Right lobe of liver (tissue), 6 donors: ENCODE measurements around the gene RPL36A. TPM values are rescaled to one million over a fixed set of nuclear protein-coding genes. Genes with fewer than 3 reads are reported as not detected.

Experiments used
- ATAC-seq, 4 donors: fragments of 200-7000 bp; cut with Tn5 transposase; one replicate each; pipeline ENCODE4 v1.9.1; 2020; ENCODE audit warnings: mild to moderate bottlenecking in 4 of 4, moderate library complexity in 4 of 4
- DNase-seq, 3 donors: peaks; one replicate each; pipeline ENCODE4 v3.0.0-alpha.2; 2020
- H3K27ac ChIP-seq, 3 donors: fragments of 200-600 bp; one replicate each; pipeline ENCODE4 v1.8.0; 2022
- H3K27me3 ChIP-seq, 2 donors: fragments of 200-600 bp; one replicate each; pipeline ENCODE4 v1.8.0; 2022
- H3K36me3 ChIP-seq, 4 donors: fragments of 200-600 bp; sonication (generic) in 1 of 4; one replicate each; pipeline versions ENCODE4 v1.5.1 to v1.8.0; 2017 to 2022; ENCODE audit warnings: control low read depth in 1 of 4
- H3K4me1 ChIP-seq, 4 donors: fragments of 200-600 bp; sonication (generic) in 1 of 4; one replicate each; pipeline versions ENCODE4 v1.5.1 to v1.8.0; 2017 to 2022; ENCODE audit warnings: control low read depth in 1 of 4
- H3K4me3 ChIP-seq, 3 donors: fragments of 200-600 bp; one replicate each; pipeline ENCODE4 v1.8.0; 2022
- H3K9me3 ChIP-seq, 4 donors: fragments of 200-600 bp; sonication (generic) in 1 of 4; one replicate each; pipeline versions ENCODE4 v1.5.1 to v1.8.0; 2017 to 2022; ENCODE audit warnings: control low read depth in 1 of 4
- CTCF ChIP-seq, 4 donors: fragments of 200-600 bp in 3 of 4; fragments of 450-650 bp in 1 of 4; IDR thresholded peaks; one replicate each; pipeline versions ENCODE4 v1.5.1 to v1.8.0; 2016 to 2022; ENCODE audit warnings: antibody characterized with exemption in 4 of 4, mild to moderate bottlenecking in 2 of 4
- POLR2A ChIP-seq: fragments of 450-650 bp; IDR thresholded peaks from one replicate; pipeline ENCODE4 v1.6.1; 2017; ENCODE audit warnings: antibody characterized with exemption, mild to moderate bottlenecking
- WGBS: methylation state at CpG from one replicate; pipeline ENCODE4 v1.1.6; 2018; ENCODE audit warnings: low coverage, low lambda C conversion rate; ENCODE audit not compliant: insufficient coverage; ENCODE audit errors: missing lambda C conversion rate; 5-methylcytosine and 5-hydroxymethylcytosine counted together
- intact Hi-C, 2 donors: fragments of 100-400 bp; cut with DNase I; formaldehyde crosslinking; loops; one replicate each; pipeline versions ENCODE4 v1.11.2 to v1.14.1; 2022
- long read RNA-seq: library from polyadenylated mRNA; unstranded; transcript quantifications from one replicate; pipeline ENCODE4 v2.0.0, GENCODE V29; 2019
- total RNA-seq, 6 experiments: library from RNA; depleted of rRNA in 2 of 6; stranded (reverse); fragments of >200 nt in 2 of 6; fragmentation: NEBNext Ultra II Directional in 3 of 6; extraction: Animal tissue kit (Norgen Biotek cat#: 25700) in 3 of 6; gene quantifications; one replicate each; pipeline versions ENCODE4 v1.1.0 to v1.2.4, GENCODE V29; 2016 to 2023
- donor health status: DM: no; HTN: yes; CAD: no.
- donor health status: DM: no; HTN: no; CAD: no.
- donor health status: DM: no; HTN: no; CAD: no.
- donor health status: DM: no; HTN: yes; CAD: no.
- donor health status: DM: no; HTN: yes; CAD: no.

The RPL36A gene
- total RNA-seq, result 1,000 to 10,000 TPM in 1 of 6 experiments, 100 to 1,000 TPM in 1, 10 to 100 TPM in 4; 30.5 to 1,059 (median 46.3) TPM
- long read RNA-seq, transcript RPL36A-203 (5 exons, 910 nt), result major isoform, 75 of 77 reads
- long read RNA-seq, partial matches to known transcripts, result 0 of 77 reads
- long read RNA-seq, other reads (novel, unspliced or antisense), result 1 of 77 reads

GRCh38 chrX:101390664-101391525, at the start of gene RPL36A:
Gene RPL36A, plus strand, starts transcription at chrX:101391011. Its CDS starts 33 bp downstream, at chrX:101391044.
- Histone ChIP-seq H3K4me1 (no peaks in the 10 kb centered on the region), H3K36me3 (peaks cover 0 to 5% (median 1%) of the 10 kb centered on the region in 4 donors), H3K4me3 (peak within 1 kb of the TSS; percentile 48 to 61 (median 59)), H3K9me3 (no peaks in the 10 kb centered on the region), H3K27me3 (peaks cover 0 to 3% of the 10 kb centered on the region in 2 donors), H3K27ac (peak within 1 kb of the TSS; percentile 20 to 59 (median 51))
- WGBS, result 44% methylated on average over 27 of the region's 47 CpGs
- intact Hi-C loops, result no loop called here
- peak; percentile 98 to 100 (median 98) for ATAC-seq
- TF ChIP-seq POLR2A, result peak; percentile 82
- TF ChIP-seq CTCF (IDR thresholded peaks at IDR 0.05), result peak; percentile 51 to 73 (median 70)
- peak; percentile 82 to 87 (median 85) for DNase-seq

DNA sequence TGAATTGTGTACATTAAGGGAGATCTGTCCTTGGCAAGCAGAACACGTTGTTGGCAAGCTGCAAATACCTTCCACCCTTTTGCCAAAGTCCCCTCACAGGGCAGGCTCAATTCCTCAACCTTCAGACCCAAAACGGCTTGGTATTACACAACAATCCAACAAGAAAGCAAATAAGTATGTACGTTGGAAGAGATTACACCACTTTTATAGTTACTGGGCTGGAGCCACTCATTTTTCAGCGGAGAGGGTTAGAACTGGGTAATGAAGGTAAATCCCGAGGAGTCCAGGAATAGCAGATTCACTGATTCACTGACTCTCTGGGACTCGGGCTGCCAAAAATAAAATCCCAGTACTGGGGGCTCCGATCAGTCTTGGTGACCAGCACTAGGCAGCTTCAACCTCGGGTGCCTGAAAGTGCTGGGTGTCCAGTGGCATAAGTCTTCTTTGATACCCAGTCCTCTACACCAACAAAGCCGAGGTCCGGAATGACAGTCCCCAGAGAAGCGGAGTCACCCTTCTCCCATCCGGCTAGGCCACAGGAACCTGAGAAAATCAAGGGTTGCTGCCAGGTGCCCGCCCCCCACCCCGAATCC, 42.9 kb upstream of the RPL36A start:
- ATAC-seq (peak; percentile 34 to 78 (median 48)), DNase-seq (peak in 1 of 3 donors; percentile 38)
- Histone ChIP-seq H3K9me3 (no peaks in the 10 kb centered on the region), H3K4me3 (peak overlapping the region; percentile 60 to 73 (median 71)), H3K27ac (peak overlapping the region in 2 of 3 donors; percentile 53 to 81), H3K4me1 (no peaks in the 10 kb centered on the region), H3K36me3 (peaks cover 0 to 7% (median 2%) of the 10 kb centered on the region in 4 donors), H3K27me3 (no peaks in the 10 kb centered on the region)
- TF ChIP-seq POLR2A (no peak), CTCF (IDR thresholded peaks at IDR 0.05) (no peak)
- intact Hi-C loops, result no loop called here
- WGBS, result 18% methylated on average over 9 of the region's 14 CpGs

DNA sequence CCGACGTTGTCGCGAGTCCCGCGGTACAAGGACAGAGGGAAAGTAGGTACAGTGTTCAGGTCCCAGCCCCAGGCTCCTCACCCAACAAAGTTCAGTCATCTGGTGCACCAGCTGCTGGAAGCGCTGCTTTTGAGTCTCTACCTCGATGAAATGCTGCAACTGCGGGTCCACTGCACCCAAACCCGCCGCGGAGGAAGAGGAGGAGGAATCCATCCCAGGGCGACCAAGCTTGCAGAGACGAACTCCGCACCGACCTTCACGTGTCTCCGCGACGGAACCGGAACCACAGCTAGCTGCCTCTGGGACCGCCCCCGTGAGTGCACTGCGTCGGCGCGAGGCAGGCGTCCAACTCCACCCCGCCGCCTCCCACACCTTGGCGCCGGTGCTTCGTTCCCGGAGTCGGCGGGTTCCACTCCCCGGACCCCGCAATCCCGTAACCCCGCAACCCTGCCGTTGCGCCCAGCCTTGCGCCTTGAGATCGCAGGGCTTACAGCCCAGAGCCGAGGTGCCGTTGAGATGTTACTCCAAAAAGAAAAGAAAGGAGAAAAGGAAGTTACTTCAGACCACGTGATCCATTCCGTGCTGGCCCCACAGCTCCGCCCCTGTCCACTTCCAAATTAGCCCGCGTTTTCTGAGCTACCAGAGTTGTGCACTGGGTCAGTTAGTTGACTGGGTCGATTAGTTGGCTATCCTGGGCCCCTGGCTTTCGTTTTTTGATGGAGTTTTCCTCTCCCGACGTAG, 42.2 kb upstream of the RPL36A start, which contains the start of gene TIMM8A:
Gene TIMM8A (minus strand): TSS at position 291 of the 741 bp plus-strand sequence. CDS start 78 bp downstream, at position 213.
- ATAC-seq (peak; percentile 95 to 98 (median 98)), DNase-seq (peak; percentile 83 to 89 (median 86))
- H3K4me1 ChIP-seq, result no peaks in the 10 kb centered on the region
- intact Hi-C loops, result no loop called here
- H3K27me3 ChIP-seq, result no peaks in the 10 kb centered on the region
- H3K4me3 ChIP-seq, result peak within 1 kb of the TSS; percentile 60 to 73 (median 71)
- TF ChIP-seq POLR2A (peak; percentile 51), CTCF (IDR thresholded peaks at IDR 0.05) (no peak)
- peak within 1 kb of the TSS; percentile 53 to 81 (median 72) for H3K27ac ChIP-seq
- H3K36me3 ChIP-seq, result peaks cover 0 to 7% (median 2%) of the 10 kb centered on the region in 4 donors
- 21% methylated on average over 23 of the region's 55 CpGs for WGBS
- no peaks in the 10 kb centered on the region for H3K9me3 ChIP-seq

DNA sequence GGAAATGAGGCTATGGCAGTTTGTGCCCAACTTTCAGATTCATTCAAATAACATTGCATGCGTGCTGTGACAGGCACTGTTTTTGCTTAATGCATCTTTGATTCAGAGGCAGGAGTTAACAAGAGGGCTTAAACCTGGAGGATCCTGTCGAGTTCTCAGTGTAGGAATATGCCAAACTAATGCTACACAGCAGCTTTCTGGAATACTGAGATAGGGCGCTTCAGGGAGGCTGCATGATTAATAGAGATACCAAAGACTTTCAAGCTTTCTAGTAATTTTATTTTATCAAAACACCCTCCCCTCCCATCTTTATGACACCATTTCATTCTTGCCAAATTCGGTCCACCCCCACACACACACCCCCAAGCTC, 41.6 kb upstream of the RPL36A start:
- no peaks in the 10 kb centered on the region for H3K4me1 ChIP-seq
- peak overlapping the region; percentile 60 to 73 (median 71) for H3K4me3 ChIP-seq
- no peak overlapping the region for H3K27ac ChIP-seq
- no peaks in the 10 kb centered on the region for H3K27me3 ChIP-seq
- 37% methylated on average over 3 of the region's 4 CpGs for WGBS
- DNase-seq, result no peak
- intact Hi-C loops, result no loop called here
- ATAC-seq, result no peak
- no peak for TF ChIP-seq CTCF (IDR thresholded peaks at IDR 0.05)
- no peak for TF ChIP-seq POLR2A
- H3K9me3 ChIP-seq, result no peaks in the 10 kb centered on the region
- peaks cover 0 to 7% (median under 1%) of the 10 kb centered on the region in 4 donors for H3K36me3 ChIP-seq
